Stomach (tissue), 9 donors: Measurements from ENCODE around the gene DIMT1. TPM values are rescaled to one million over a fixed set of nuclear protein-coding genes. Genes with fewer than 3 reads are reported as not detected.

Source experiments
- DNase-seq, 2 donors: peaks; one replicate each; pipeline versions ENCODE4 v3.0.0 to v3.0.0-alpha.2; 2013 to 2019
- H3K27ac ChIP-seq, 5 donors: fragments of 200-600 bp in 4 of 5; sonication (generic) in 4 of 5; one replicate each; pipeline ENCODE4 v1.5.1; 2013 to 2019; ENCODE audit warnings: mild to moderate bottlenecking in 1 of 5, moderate library complexity in 1 of 5
- H3K27me3 ChIP-seq, 3 donors: fragments of 200-600 bp; sonication (generic); one replicate each; pipeline ENCODE4 v1.5.1; 2017 to 2019; ENCODE audit warnings: mixed run types in 1 of 3
- H3K36me3 ChIP-seq, 4 donors: fragments of 200-600 bp; sonication (generic); 1 replicate in 3 of 4; 2 replicates in 1 of 4; pipeline ENCODE4 v1.5.1; 2016 to 2019
- H3K4me1 ChIP-seq, 4 donors: fragments of 200-600 bp; sonication (generic); one replicate each; pipeline ENCODE4 v1.5.1; 2016 to 2019
- H3K4me3 ChIP-seq, 4 donors: fragments of 200-600 bp; sonication (generic) in 3 of 4; one replicate each; pipeline ENCODE4 v1.5.1; 2016 to 2019; ENCODE audit warnings: mild to moderate bottlenecking in 1 of 4
- H3K9me3 ChIP-seq, 4 donors: fragments of 200-600 bp; sonication (generic); one replicate each; pipeline ENCODE4 v1.5.1; 2016 to 2019
- EP300 ChIP-seq: sonication (generic); formaldehyde crosslinking; IDR thresholded peaks from one replicate; pipeline ENCODE4 v1.6.1; 2017; ENCODE audit warnings: antibody characterized with exemption
- POLR2A ChIP-seq, 4 donors: fragments of 450-650 bp; IDR thresholded peaks; one replicate each; pipeline ENCODE4 v1.6.1; 2016; ENCODE audit warnings: antibody characterized with exemption in 4 of 4, control low read depth in 2 of 4, mild to moderate bottlenecking in 1 of 4, moderate library complexity in 1 of 4
- POLR2AphosphoS5 ChIP-seq, 3 donors: sonication (generic); formaldehyde crosslinking; IDR thresholded peaks; one replicate each; pipeline ENCODE4 v1.6.1; 2016; ENCODE audit warnings: antibody characterized with exemption in 3 of 3
- WGBS, 5 donors: extraction: QIAGEN DNeasy Blood & Tissue Kit in 3 of 5; methylation state at CpG; one replicate each; pipeline versions ENCODE4 v1.1.5 to v1.1.7; 2013 to 2018; 5-methylcytosine and 5-hydroxymethylcytosine counted together
- intact Hi-C: fragments of 100-400 bp; cut with DNase I; formaldehyde crosslinking; loops from one replicate; pipeline ENCODE4 v1.15.1; 2023; ENCODE audit warnings: low total_unique reads
- polyA plus RNA-seq, 3 donors: library from polyadenylated mRNA; stranded (reverse); fragments of 200-250 nt; gene quantifications; one replicate each; pipeline ENCODE4 v1.2.3, GENCODE V29; 2013
- total RNA-seq, 5 donors: library from RNA; depleted of rRNA; stranded (reverse); fragments of >200 nt; gene quantifications; one replicate each; pipeline versions ENCODE4 v1.1.0 to v1.2.3, GENCODE V29; 2014 to 2016
- TF ChIP-seq, protein P1 (sequence below), 7 experiments: fragments of 450-650 bp in 4 of 7; fragments of 200-600 bp in 3 of 7; sonication (generic) in 3 of 7; IDR thresholded peaks; one replicate each; pipeline ENCODE4 v1.5.1; 2016 to 2019; ENCODE audit warnings: antibody characterized with exemption in 7 of 7, control low read depth in 2 of 7, mild to moderate bottlenecking in 1 of 7
- donor health status: healthy with polysubstance abuse.
- donor health status: Bipolar disorder and iron deficiency.
- donor health status: healthy.

Gene DIMT1
- total and polyA plus RNA-seq, 8 donors: 2.0 to 19.1 (median 12.5) TPM

DNA sequence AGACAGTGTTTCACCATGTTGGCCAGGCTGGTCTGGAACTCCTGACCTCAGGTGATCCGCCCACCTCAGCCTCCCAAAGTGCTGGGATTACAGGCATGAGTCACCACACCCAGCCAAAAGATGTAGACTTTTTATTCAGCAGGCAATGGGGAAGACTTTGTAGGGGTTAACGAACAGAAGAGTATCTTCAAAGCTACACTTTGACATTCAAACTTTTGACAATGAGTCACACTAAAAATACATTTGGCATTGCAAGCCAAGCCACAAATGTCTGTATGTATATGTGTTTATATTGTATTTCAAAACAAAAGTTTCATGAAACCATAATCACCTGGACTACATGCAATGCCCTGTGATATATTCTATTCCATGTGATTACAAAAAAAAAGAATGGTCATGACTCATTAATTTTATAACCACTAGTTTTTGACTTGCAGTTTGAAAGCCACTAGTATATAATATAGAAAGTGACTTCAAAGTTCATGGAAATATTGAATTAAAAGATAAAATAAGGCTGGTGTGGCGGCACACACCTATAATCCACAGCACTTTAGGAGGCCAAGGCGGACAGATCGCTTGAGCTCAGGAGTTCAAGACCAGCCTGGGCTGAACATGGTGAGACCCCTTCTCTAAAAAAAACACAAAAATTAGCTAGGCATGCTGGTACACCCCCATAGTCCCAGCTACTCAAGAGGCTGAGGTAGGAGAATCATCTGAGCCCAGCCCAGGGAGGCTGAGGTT lies 8.3 kb downstream of the DIMT1 start:
- Histone ChIP-seq H3K4me3 (no peak overlapping the region), H3K27me3 (no peaks in the 10 kb centered on the region), H3K36me3 (peaks cover 0 to 100% (median 96%) of the 10 kb centered on the region in 4 donors), H3K4me1 (no peaks in the 10 kb centered on the region), H3K9me3 (no peaks in the 10 kb centered on the region), H3K27ac (no peak overlapping the region)
- 85 to 92% (median 87%) methylated on average over 5 of the region's 5 CpGs for WGBS, 5 donors
- intact Hi-C loops: no loop called here
- DNase-seq: no peak
- no peak for TF ChIP-seq EP300
- TF ChIP-seq, protein P1, sequence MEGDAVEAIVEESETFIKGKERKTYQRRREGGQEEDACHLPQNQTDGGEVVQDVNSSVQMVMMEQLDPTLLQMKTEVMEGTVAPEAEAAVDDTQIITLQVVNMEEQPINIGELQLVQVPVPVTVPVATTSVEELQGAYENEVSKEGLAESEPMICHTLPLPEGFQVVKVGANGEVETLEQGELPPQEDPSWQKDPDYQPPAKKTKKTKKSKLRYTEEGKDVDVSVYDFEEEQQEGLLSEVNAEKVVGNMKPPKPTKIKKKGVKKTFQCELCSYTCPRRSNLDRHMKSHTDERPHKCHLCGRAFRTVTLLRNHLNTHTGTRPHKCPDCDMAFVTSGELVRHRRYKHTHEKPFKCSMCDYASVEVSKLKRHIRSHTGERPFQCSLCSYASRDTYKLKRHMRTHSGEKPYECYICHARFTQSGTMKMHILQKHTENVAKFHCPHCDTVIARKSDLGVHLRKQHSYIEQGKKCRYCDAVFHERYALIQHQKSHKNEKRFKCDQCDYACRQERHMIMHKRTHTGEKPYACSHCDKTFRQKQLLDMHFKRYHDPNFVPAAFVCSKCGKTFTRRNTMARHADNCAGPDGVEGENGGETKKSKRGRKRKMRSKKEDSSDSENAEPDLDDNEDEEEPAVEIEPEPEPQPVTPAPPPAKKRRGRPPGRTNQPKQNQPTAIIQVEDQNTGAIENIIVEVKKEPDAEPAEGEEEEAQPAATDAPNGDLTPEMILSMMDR (IDR thresholded peaks at IDR 0.05): no peak

- Histone ChIP-seq H3K27me3 (no peaks in the 10 kb centered on the region), H3K36me3 (peaks cover 24 to 95% (median 90%) of the 10 kb centered on the region in 4 donors), H3K27ac (peak overlapping the region in 1 of 5 donors; percentile 12), H3K4me3 (no peak overlapping the region), H3K9me3 (no peaks in the 10 kb centered on the region), H3K4me1 (peaks cover 0 to 12% (median 2%) of the 10 kb centered on the region in 4 donors)
- intact Hi-C loops: no loop called here
- TF ChIP-seq EP300: no peak
- no peak for DNase-seq
These were observed 16.9 kb downstream of the DIMT1 start for GRCh38 chr5:62386824-62387223.

DNA sequence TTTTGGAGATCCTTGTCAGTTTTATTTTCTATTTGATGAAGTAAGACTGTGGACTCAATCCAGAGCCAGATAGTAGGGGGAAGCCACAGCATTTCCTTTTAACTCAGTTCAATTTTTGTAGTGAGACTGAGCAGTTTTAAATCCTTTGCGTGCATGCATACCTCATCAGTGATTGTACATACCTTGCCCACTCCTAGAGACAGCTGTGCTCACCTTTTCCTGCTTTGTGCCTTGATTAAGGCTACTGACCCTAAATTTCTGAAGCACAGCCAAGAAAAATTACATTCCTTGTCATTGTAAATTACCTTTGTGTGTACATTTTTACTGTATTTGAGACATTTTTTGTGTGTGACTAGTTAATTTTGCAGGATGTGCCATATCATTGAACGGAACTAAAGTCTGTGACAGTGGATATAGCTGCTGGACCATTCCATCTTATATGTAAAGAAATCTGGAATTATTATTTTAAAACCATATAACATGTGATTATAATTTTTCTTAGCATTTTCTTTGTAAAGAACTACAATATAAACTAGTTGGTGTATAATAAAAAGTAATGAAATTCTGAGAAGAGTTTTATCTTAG lies 17.8 kb downstream of the DIMT1 start:
- DNase-seq: no peak
- no peaks in the 10 kb centered on the region for H3K27me3 ChIP-seq
- WGBS, 5 donors: 88 to 91% (median 89%) methylated on average over 2 of the region's 2 CpGs
- H3K36me3 ChIP-seq: peaks cover 24 to 96% (median 90%) of the 10 kb centered on the region in 4 donors
- H3K4me3 ChIP-seq: no peak overlapping the region
- H3K27ac ChIP-seq: no peak overlapping the region
- intact Hi-C loops: no loop called here
- peaks cover 0 to 12% (median 2%) of the 10 kb centered on the region in 4 donors for H3K4me1 ChIP-seq
- no peaks in the 10 kb centered on the region for H3K9me3 ChIP-seq
- no peak for TF ChIP-seq POLR2AphosphoS5 (IDR thresholded peaks at IDR 0.05)
- TF ChIP-seq EP300: no peak
- TF ChIP-seq, protein P1 (IDR thresholded peaks at IDR 0.05): no peak
- TF ChIP-seq POLR2A (IDR thresholded peaks at IDR 0.05): no peak

GRCh38 chr5:62385131-62385530 lies 18.6 kb downstream of the DIMT1 start:
- Histone ChIP-seq H3K27ac (no peak overlapping the region), H3K9me3 (no peaks in the 10 kb centered on the region), H3K36me3 (peaks cover 28 to 96% (median 90%) of the 10 kb centered on the region in 4 donors), H3K27me3 (no peaks in the 10 kb centered on the region), H3K4me3 (no peak overlapping the region), H3K4me1 (peaks cover 0 to 12% (median 2%) of the 10 kb centered on the region in 4 donors)
- intact Hi-C loops: no loop called here
- DNase-seq: peak in 1 of 2 donors; percentile 23
- 69 to 83% (median 77%) methylated on average over 4 of the region's 4 CpGs for WGBS, 5 donors
- no peak for TF ChIP-seq EP300
- TF ChIP-seq, protein P1 (IDR thresholded peaks at IDR 0.05): no peak
- TF ChIP-seq POLR2AphosphoS5 (IDR thresholded peaks at IDR 0.05): no peak
- TF ChIP-seq POLR2A (IDR thresholded peaks at IDR 0.05): no peak

DNA sequence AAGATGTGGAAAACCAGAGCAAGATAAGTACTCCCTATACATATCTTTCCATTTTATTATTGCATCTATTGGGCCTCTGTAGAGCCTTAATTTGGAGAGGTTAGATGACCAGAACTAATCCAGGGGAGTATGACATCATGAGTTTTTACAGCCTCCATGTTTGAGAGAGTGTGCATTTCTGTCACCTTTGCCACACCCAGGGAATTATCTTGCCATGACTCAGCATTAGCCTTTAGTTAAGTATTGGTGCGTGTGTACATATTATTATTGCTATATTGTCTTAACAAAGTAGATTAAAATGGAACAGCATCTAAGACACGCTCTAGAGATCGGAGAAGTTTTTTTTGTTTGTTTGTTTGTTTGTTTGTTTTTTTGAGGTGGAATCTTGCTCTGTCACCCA lies 27.6 kb downstream of the DIMT1 start:
- peaks cover 22 to 86% (median 75%) of the 10 kb centered on the region in 4 donors for H3K36me3 ChIP-seq
- intact Hi-C loops: no loop called here
- 62 to 71% (median 67%) methylated on average over 3 of the region's 3 CpGs for WGBS, 5 donors
- H3K27ac ChIP-seq: no peak overlapping the region
- peak in 1 of 2 donors; percentile 63 for DNase-seq
- no peak overlapping the region for H3K4me3 ChIP-seq
- H3K9me3 ChIP-seq: no peaks in the 10 kb centered on the region
- H3K4me1 ChIP-seq: peaks cover 0 to 7% (median 0%) of the 10 kb centered on the region in 4 donors
- TF ChIP-seq, protein P1 (IDR thresholded peaks at IDR 0.05): no peak
- TF ChIP-seq POLR2AphosphoS5 (IDR thresholded peaks at IDR 0.05): no peak
- TF ChIP-seq EP300: no peak
- TF ChIP-seq POLR2A (IDR thresholded peaks at IDR 0.05): no peak
- H3K27me3 ChIP-seq: no peaks in the 10 kb centered on the region
